ENCODE data around the gene CDC42BPB.

- TF ChIP-seq CTCF (IDR thresholded peaks at IDR 0.05), result no peak
- TF ChIP-seq POLR2AphosphoS5 (IDR thresholded peaks at IDR 0.05; ENCODE audit: insufficient read depth in 1 of 2, low read depth in 1 of 2), result no peak
Measured at GRCh38 chr14:103074729-103075367, 17.5 kb upstream of the CDC42BPB start.

Measured in vagina (tissue), 2 donors.